WTC11 (cell line): ENCODE measurements around the gene TTC6. TPM values are rescaled to one million over a fixed set of nuclear protein-coding genes. Genes with fewer than 3 reads are reported as not detected.

Source experiments
- ATAC-seq: fragments of 200-7000 bp; cut with Tn5 transposase; 2 replicates; pipeline ENCODE4 v1.10.0; 2021; ENCODE audit warnings: mild to moderate bottlenecking, moderate library complexity
- CTCF ChIA-PET: fragments of 300-600 bp; sonication (Branson Sonifier 250); formaldehyde crosslinking; loops from one replicate; lab custom pipeline; 2021; ENCODE audit warnings: antibody characterized with exemption; lab: Charles Lee
- POLR2A ChIA-PET: fragments of 350-600 bp; sonication (Branson Sonifier 250); formaldehyde crosslinking; loops from one replicate; lab custom pipeline; 2021; ENCODE audit warnings: antibody characterized with exemption; lab: Charles Lee
- DNase-seq: peaks from one replicate; pipeline ENCODE4 v3.0.0; 2021; ENCODE audit warnings: low spot score
- H3K27ac Mint-ChIP-seq: 2 replicates; pipeline ENCODE4 v1.8.0; 2021; ENCODE audit warnings: mixed read lengths
- H3K27me3 Mint-ChIP-seq: 2 replicates; pipeline ENCODE4 v1.8.0; 2021; ENCODE audit warnings: low read depth, mild to moderate bottlenecking, moderate library complexity, mixed read lengths
- H3K36me3 Mint-ChIP-seq: 2 replicates; pipeline ENCODE4 v1.8.0; 2021; ENCODE audit warnings: mixed read lengths
- H3K4me1 Mint-ChIP-seq: 2 replicates; pipeline ENCODE4 v1.8.0; 2022; ENCODE audit warnings: mixed read lengths
- H3K4me3 Mint-ChIP-seq: 2 replicates; pipeline ENCODE4 v1.8.0; 2021; ENCODE audit warnings: mild to moderate bottlenecking, moderate library complexity, mixed read lengths
- H3K9me3 Mint-ChIP-seq: 2 replicates; pipeline ENCODE4 v1.8.0; 2021; ENCODE audit warnings: mixed read lengths
- ETV6 ChIP-seq: sonication (generic); formaldehyde crosslinking; IDR thresholded peaks from 2 replicates; pipeline ENCODE4 v1.8.1; 2022; ENCODE audit warnings: mild to moderate bottlenecking, missing genetic modification reagents
- GTF2I ChIP-seq: fragments of 250-450 bp; sonication (Bioruptor Pico); conservative IDR thresholded peaks from 2 replicates; pipeline ENCODE4 v1.4.0; 2021; ENCODE audit warnings: mild to moderate bottlenecking
- MYBL2 ChIP-seq: sonication (generic); formaldehyde crosslinking; IDR thresholded peaks from 2 replicates; pipeline ENCODE4 v1.8.1; 2023; ENCODE audit warnings: mild to moderate bottlenecking, moderate library complexity, missing genetic modification reagents
- TP53 ChIP-seq: sonication (generic); formaldehyde crosslinking; IDR thresholded peaks from 2 replicates; pipeline ENCODE4 v1.8.1; 2023; ENCODE audit warnings: mild to moderate bottlenecking, missing genetic modification reagents
- ZNF232 ChIP-seq: sonication (generic); formaldehyde crosslinking; IDR thresholded peaks from 2 replicates; pipeline ENCODE4 v1.8.0; 2022; ENCODE audit warnings: mild to moderate bottlenecking, missing genetic modification reagents
- ZNF396 ChIP-seq: fragments of 250-450 bp; sonication (Bioruptor Pico); IDR thresholded peaks from 2 replicates; pipeline ENCODE4 v1.8.0; 2021; ENCODE audit warnings: mild to moderate bottlenecking, moderate library complexity, borderline replicate concordance
- ZNF423 ChIP-seq: fragments of 250-450 bp; sonication (Bioruptor Pico); IDR thresholded peaks from 2 replicates; pipeline ENCODE4 v2.1.2; 2022; ENCODE audit warnings: mild to moderate bottlenecking, moderate library complexity
- total RNA-seq: library from RNA; stranded (reverse); gene quantifications from 3 replicates; pipeline ENCODE4 v1.2.3, GENCODE V29; 2021
- TF ChIP-seq, protein P1 (sequence below): fragments of 200-600 bp; IDR thresholded peaks from 2 replicates; pipeline ENCODE4 v1.8.0; 2022; ENCODE audit warnings: antibody characterized with exemption
- TF ChIP-seq, protein P2 (sequence below): sonication (generic); formaldehyde crosslinking; IDR thresholded peaks from 2 replicates; pipeline ENCODE4 v1.8.0; 2022; ENCODE audit warnings: mild to moderate bottlenecking, missing genetic modification reagents
- TF ChIP-seq, protein P3 (sequence below): sonication (generic); formaldehyde crosslinking; conservative IDR thresholded peaks from 2 replicates; pipeline ENCODE4 v1.8.1; 2023; ENCODE audit warnings: mild to moderate bottlenecking, low read depth, missing genetic modification reagents, moderate library complexity
- TF ChIP-seq, protein P4 (sequence below): fragments of 250-450 bp; sonication (Bioruptor Pico); IDR thresholded peaks from 2 replicates; pipeline ENCODE4 v1.8.0; 2021; ENCODE audit warnings: mild to moderate bottlenecking
- TF ChIP-seq, protein P5 (sequence below): sonication (generic); formaldehyde crosslinking; IDR thresholded peaks from 2 replicates; pipeline ENCODE4 v1.8.1; 2022; ENCODE audit warnings: mild to moderate bottlenecking, missing genetic modification reagents, moderate library complexity, borderline replicate concordance
- TF ChIP-seq, protein P6 (sequence below): sonication (generic); formaldehyde crosslinking; IDR thresholded peaks from 2 replicates; pipeline ENCODE4 v1.8.1; 2023; ENCODE audit warnings: mild to moderate bottlenecking, missing genetic modification reagents

The TTC6 gene
- total RNA-seq, 1 experiment from 2014 or later, result not detected

DNA sequence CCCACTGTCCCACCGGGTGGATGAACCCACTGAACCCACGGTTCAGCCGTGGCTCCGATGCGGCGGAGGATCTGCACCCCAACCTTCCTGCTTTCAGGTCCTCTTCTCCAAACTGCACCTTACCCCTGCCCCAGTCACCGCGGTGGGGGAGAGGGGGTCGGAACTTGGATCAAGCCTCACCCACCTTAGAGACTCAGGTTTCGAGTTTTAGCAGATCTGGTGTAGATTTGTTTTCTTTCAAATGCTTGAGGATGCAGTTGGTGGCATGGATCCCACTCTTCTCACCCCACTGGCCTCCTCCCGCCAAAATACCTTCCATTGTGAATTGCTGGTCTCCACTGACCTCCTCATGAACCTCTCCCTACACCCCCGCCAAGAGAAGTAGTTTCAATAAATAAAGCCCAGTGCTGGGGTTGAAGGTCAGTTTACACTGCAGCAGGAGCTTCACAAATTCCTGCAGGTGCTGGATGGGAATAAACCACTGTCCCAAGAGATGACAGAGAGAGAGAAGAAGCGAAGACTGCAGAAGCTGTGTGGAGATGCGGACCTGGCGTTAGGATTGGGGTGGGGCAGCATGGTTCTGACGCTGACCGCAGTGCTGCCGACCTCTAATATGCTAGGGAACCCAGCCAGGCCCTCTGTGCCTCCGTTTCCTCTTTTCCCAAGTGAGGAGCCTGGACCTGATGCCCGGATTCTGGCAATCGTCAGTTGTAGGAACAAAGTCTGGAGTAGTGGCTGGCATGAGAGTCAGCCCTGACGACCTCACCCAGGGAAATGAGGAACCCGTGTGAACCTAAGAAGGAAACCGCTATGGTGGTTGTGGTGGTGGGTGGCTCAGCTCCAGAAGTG is 7.4 kb downstream of the TTC6 start (continued):
- TF ChIP-seq, protein P1, sequence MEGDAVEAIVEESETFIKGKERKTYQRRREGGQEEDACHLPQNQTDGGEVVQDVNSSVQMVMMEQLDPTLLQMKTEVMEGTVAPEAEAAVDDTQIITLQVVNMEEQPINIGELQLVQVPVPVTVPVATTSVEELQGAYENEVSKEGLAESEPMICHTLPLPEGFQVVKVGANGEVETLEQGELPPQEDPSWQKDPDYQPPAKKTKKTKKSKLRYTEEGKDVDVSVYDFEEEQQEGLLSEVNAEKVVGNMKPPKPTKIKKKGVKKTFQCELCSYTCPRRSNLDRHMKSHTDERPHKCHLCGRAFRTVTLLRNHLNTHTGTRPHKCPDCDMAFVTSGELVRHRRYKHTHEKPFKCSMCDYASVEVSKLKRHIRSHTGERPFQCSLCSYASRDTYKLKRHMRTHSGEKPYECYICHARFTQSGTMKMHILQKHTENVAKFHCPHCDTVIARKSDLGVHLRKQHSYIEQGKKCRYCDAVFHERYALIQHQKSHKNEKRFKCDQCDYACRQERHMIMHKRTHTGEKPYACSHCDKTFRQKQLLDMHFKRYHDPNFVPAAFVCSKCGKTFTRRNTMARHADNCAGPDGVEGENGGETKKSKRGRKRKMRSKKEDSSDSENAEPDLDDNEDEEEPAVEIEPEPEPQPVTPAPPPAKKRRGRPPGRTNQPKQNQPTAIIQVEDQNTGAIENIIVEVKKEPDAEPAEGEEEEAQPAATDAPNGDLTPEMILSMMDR, result no peak
- TF ChIP-seq, protein P2, sequence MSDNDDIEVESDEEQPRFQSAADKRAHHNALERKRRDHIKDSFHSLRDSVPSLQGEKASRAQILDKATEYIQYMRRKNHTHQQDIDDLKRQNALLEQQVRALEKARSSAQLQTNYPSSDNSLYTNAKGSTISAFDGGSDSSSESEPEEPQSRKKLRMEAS (CRISPR knock-in tag), result no peak
- TF ChIP-seq MYBL2 (no peak), ETV6 (CRISPR knock-in tag) (no peak), GTF2I (CRISPR knock-in tag) (no peak), ZNF232 (CRISPR knock-in tag) (no peak), ZNF396 (CRISPR knock-in tag) (no peak)
- TF ChIP-seq, protein P3, sequence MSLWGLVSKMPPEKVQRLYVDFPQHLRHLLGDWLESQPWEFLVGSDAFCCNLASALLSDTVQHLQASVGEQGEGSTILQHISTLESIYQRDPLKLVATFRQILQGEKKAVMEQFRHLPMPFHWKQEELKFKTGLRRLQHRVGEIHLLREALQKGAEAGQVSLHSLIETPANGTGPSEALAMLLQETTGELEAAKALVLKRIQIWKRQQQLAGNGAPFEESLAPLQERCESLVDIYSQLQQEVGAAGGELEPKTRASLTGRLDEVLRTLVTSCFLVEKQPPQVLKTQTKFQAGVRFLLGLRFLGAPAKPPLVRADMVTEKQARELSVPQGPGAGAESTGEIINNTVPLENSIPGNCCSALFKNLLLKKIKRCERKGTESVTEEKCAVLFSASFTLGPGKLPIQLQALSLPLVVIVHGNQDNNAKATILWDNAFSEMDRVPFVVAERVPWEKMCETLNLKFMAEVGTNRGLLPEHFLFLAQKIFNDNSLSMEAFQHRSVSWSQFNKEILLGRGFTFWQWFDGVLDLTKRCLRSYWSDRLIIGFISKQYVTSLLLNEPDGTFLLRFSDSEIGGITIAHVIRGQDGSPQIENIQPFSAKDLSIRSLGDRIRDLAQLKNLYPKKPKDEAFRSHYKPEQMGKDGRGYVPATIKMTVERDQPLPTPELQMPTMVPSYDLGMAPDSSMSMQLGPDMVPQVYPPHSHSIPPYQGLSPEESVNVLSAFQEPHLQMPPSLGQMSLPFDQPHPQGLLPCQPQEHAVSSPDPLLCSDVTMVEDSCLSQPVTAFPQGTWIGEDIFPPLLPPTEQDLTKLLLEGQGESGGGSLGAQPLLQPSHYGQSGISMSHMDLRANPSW (CRISPR knock-in tag), result no peak
- TF ChIP-seq, protein P4, sequence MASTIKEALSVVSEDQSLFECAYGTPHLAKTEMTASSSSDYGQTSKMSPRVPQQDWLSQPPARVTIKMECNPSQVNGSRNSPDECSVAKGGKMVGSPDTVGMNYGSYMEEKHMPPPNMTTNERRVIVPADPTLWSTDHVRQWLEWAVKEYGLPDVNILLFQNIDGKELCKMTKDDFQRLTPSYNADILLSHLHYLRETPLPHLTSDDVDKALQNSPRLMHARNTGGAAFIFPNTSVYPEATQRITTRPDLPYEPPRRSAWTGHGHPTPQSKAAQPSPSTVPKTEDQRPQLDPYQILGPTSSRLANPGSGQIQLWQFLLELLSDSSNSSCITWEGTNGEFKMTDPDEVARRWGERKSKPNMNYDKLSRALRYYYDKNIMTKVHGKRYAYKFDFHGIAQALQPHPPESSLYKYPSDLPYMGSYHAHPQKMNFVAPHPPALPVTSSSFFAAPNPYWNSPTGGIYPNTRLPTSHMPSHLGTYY (CRISPR knock-in tag), result no peak
- TF ChIP-seq, protein P5, sequence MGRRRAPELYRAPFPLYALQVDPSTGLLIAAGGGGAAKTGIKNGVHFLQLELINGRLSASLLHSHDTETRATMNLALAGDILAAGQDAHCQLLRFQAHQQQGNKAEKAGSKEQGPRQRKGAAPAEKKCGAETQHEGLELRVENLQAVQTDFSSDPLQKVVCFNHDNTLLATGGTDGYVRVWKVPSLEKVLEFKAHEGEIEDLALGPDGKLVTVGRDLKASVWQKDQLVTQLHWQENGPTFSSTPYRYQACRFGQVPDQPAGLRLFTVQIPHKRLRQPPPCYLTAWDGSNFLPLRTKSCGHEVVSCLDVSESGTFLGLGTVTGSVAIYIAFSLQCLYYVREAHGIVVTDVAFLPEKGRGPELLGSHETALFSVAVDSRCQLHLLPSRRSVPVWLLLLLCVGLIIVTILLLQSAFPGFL (CRISPR knock-in tag), result no peak

DNA sequence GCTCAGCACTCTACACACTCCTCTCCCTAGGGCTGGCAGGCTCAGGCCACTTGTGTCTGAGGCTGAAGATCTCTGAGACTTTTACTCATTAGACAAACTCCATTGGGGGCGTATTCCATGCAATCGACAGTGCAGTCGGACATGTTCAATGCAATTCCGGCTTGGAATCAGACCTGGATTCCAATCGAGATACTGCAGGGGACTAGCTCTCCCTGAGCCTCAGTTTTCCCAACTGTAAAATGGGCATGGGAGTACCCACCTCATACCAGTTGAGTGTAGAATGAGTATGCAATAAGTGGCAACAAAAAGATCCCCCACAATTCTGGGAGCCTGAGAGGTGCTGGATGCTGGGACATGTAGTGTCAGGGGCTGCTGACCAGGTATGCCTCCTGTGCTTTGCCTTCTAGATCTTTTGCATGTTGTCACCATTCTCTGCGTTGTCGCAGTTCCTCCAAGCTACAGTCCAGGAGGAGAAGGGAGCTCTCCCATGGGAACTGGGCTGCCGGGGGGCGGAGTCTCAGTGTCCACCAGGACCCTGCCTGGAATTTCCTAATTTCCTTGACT is 8.3 kb downstream of the TTC6 start:
- DNase-seq, result no peak
- no peaks in the 10 kb centered on the region for H3K9me3 Mint-ChIP-seq
- no peak for ATAC-seq
- H3K36me3 Mint-ChIP-seq, result no peaks in the 10 kb centered on the region
- CTCF ChIA-PET, result no interaction called here
- peaks cover 22% of the 10 kb centered on the region for H3K4me1 Mint-ChIP-seq
- H3K4me3 Mint-ChIP-seq, result no peak overlapping the region
- POLR2A ChIA-PET, result no interaction called here
- H3K27me3 Mint-ChIP-seq, result peaks cover 96% of the 10 kb centered on the region
- H3K27ac Mint-ChIP-seq, result no peak overlapping the region
- TF ChIP-seq, protein P6, sequence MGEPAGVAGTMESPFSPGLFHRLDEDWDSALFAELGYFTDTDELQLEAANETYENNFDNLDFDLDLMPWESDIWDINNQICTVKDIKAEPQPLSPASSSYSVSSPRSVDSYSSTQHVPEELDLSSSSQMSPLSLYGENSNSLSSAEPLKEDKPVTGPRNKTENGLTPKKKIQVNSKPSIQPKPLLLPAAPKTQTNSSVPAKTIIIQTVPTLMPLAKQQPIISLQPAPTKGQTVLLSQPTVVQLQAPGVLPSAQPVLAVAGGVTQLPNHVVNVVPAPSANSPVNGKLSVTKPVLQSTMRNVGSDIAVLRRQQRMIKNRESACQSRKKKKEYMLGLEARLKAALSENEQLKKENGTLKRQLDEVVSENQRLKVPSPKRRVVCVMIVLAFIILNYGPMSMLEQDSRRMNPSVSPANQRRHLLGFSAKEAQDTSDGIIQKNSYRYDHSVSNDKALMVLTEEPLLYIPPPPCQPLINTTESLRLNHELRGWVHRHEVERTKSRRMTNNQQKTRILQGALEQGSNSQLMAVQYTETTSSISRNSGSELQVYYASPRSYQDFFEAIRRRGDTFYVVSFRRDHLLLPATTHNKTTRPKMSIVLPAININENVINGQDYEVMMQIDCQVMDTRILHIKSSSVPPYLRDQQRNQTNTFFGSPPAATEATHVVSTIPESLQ, result no peak
- TF ChIP-seq ZNF423 (CRISPR knock-in tag) (no peak), TP53 (CRISPR knock-in tag) (no peak)
- TF ChIP-seq, all 79 proteins: peak for 0
